T-helper 1 cell (primary cell): ENCODE results near the gene FCER1G.

Experiments
- DNase-seq, 5 donors: peaks; one replicate each; pipeline ENCODE4 v3.0.0-alpha.2; 2012 to 2020
- total RNA-seq, 4 donors: gene quantifications; one replicate each; lab custom pipeline; 2026; lab: John Stamatoyannopoulos, UW

The FCER1G gene
- total RNA-seq, result 0 to 0.69 (median 0.57) reads per million in 4 donors

DNA sequence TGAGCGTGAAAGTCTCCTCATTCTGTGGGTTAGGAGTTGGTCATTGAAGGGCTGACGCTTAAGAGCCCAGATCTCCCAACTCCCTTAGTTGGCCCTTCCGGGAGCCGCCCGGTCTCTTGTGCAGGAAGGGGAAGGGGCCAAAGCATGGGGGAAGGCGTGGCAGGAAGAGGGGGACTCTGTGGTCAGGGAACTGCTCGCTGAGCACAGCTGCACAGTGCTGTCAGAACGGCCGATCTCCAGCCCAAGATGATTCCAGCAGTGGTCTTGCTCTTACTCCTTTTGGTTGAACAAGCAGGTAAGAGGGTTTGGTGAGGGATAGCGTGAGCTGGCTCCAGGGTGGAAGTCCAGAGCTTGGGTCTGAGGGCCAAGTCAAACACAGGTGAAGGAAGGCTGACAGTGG, at the start of gene FCER1G:
Gene FCER1G, plus strand, starts transcription at position 220 of the 400 bp plus-strand sequence. Its CDS starts 27 bp downstream, at position 247.
- no peak for DNase-seq

DNA sequence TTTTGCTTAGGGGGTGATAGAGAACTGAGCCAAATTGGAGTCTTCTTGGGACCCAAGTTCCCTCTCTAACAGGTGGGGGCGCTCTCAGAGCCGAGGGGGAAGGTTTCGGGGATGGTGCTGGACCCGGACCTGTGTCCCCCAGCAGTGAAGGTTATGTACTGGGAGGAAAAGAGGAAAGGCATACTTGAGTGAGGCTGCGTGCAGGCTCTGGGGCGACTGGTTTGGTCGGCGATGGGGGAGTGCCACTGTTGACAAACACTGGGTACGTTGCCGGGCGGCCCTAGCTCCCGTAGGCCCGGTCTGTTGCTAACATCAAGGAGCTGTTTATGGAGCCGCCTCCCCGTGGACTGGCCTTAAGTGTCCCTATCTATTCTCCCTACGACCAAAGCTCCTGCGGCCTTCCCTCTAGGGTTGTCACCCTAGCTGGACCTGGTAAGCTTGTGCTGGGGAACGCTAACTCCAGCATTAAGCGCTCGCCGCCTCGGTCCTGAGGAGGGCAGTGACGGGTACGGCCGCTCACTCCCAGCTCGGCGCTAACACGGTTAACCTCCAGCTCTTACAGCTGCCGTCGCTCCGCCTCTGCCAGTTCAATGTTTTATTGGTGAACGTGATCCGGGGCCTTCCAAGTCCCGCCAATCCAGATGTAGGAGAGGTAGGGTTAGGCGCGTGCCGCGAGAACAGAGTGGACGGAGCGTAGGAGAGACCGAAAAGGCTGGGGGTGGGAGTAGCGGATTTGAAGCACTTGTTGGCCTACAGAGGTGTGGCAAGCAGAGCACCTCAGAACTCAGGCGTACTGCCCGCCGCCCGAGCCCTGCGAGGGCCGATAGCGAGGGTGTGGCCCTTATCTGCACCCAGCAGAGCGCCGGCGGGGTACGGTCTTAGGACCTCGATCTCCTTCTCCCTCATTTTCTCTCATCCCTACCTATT, 49.1 kb upstream of the FCER1G start, which contains the start of gene PPOX:
Gene PPOX, plus strand, starts transcription at position 685 of the 927 bp plus-strand sequence. CDS start 422 bp downstream, outside the sequence.
- peak; percentile 84 to 97 (median 90) for DNase-seq

DNA sequence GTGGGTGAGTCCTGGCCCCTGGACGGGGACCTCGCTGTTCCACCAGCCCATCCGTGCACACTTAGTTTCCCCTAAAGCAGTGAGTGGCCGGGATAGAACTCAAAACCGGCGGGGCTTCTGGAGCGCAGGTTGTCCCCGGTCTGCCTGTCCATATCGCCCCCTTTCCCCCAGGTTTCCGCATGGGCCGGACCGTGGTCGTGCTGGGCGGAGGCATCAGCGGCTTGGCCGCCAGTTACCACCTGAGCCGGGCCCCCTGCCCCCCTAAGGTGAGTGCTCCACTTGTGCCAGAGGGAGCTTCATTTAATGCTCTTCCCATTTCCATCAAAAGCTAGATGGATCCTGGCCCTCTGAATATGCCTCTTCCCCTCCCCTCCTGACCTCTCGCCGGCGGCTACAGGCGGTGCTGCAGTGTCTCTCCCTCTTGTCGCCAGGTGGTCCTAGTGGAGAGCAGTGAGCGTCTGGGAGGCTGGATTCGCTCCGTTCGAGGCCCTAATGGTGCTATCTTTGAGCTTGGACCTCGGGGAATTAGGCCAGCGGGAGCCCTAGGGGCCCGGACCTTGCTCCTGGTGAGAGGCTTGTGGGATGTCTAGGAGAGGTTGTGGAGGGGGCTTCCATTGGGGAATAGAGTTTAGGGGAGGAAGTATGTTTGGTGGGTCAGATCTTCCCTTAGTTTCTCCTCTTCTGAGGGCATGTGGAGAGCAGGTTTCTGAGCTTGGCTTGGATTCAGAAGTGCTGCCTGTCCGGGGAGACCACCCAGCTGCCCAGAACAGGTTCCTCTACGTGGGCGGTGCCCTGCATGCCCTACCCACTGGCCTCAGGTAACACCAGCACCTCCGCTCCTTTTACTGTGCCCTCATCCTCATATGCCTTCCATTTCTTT, 48.2 kb upstream of the FCER1G start:
- no peak for DNase-seq

DNA sequence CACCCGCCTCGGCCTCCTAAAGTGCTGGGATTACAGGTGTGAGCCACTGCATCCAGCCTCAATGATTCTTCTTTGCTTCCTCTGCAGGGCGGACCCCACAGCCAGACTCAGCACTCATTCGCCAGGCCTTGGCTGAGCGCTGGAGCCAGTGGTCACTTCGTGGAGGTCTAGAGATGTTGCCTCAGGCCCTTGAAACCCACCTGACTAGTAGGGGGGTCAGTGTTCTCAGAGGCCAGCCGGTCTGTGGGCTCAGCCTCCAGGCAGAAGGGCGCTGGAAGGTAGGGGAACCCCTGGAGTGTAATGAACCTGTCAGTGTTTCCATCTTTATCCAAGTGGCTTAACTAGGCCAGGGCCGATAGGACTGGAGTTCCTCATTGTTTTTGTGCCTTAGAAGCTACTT, 46.2 kb upstream of the FCER1G start:
- DNase-seq, result no peak

DNA sequence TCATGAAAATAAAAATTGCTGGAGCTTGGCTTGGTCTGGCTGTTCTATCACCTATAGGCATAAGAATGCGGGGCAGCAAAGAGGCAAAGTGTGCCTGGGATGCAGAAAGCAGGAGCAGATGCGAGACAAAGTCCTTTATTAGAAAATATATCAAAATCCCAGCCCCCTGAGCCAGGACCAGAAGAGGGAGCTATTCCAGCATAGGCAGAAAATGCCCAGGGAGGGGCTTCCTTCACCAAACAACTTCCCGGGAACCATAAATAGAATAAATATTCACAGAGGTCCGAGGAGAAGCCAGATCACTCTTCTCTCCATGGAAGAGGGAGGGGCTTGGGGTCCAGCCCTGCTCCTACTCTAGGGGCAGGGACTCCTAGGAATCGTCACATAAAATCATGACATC, 43.9 kb upstream of the FCER1G start:
- no peak for DNase-seq

DNA sequence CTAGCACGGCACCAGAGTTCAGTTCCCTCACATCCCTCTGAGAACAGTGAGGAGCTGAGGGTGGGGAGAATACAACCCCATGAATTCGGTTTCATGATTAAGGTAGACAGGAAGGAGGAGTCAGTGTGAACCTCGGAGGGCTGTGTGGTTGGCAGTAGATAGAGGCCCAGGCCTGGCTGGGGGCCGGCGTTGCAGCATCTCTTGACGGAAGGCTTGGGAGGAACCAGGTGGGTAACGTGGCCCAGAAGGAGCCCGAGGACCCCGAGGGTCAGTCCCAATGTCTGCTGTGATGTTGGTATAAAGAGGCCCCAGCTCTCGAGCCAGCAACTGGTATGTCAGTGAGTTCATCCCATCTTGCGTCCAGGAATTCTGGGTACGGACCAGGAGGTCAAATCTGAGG, 43.4 kb upstream of the FCER1G start:
- no peak for DNase-seq

DNA sequence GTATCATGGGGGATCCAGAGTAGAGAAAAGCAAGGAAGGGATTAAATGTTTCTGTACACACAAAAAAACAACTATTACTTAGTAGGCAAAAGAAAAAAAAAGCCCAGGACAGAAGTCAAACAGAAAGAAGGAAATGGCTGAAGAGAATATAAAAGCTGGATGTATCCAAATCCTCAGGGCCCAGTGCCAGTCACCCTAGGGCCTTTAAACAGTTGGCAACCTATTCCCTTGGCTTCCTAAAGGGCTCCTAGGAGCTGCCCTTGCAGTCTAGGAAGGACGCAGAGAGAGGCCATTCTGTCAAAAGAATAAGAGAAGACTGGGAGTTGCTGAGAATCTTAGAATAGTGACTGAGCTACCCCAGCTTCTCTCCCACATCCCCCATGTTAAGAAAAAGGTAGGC, 42.7 kb upstream of the FCER1G start:
- no peak for DNase-seq

DNA sequence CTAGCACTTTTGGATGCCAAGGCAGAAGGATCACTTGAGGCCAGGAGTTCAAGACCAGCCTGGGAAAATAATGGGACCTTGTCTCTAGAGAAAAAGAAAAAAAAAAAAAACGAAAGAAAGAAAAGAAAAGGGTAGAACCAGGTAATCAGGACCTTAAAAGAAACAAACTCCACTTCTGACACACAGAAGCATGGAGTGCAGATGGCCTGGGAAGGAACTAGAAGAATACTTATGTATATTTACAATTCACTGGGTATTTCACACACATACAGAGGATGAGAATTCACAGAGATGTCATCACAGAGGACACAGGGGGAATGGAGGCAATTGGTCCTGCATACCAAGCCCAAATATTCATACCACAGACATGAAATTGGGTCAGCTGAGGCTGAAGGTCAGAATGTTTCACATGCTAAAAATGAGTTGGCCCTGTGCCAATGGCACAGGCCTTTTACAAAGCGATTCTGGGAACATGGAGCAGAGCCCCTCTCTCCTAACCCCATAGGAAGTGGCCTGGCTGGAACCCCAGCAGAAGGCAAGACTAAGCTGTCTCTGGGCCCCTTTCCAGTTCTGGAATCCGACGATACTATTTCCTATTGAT, 42.2 kb upstream of the FCER1G start:
- DNase-seq, result no peak

DNA sequence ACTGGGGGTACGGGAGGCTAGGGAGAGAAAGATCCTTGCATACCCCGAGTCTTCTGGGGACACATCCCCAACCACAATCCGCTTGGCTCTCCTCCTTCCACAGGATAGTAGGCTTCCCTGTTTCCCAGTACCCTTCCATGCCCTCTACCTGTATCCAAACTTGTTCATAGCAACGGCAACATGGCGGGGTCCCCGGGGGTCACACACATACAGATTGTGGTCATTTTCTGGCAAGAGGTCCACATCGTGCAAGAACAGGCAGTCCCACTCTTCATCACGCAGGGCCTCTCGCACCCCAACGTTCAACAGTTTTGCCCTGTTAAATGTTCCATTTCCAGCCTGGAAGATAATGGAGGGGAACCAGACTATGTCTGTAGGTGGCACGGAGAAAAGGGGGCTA, 41.4 kb upstream of the FCER1G start:
- DNase-seq, result no peak

DNA sequence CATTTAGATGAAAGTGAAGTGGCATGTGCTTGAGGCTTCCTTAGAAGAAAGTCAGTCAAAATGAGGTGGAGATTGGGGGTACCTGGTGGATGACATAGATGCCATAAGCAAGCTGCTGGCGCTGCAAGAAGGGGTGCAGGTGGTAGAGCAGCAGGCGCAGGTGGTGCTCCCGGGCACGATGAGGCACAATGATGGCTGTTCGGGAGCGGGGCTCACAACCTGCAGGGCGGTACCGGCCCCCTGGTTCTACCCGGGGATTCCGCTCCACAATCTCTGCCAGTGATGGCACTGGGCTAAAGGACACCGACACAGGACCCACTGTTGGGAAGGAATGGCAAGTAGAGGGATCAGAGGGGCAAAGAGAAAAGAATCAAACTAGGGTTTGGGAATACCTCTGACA, 40.2 kb upstream of the FCER1G start:
- no peak for DNase-seq

DNA sequence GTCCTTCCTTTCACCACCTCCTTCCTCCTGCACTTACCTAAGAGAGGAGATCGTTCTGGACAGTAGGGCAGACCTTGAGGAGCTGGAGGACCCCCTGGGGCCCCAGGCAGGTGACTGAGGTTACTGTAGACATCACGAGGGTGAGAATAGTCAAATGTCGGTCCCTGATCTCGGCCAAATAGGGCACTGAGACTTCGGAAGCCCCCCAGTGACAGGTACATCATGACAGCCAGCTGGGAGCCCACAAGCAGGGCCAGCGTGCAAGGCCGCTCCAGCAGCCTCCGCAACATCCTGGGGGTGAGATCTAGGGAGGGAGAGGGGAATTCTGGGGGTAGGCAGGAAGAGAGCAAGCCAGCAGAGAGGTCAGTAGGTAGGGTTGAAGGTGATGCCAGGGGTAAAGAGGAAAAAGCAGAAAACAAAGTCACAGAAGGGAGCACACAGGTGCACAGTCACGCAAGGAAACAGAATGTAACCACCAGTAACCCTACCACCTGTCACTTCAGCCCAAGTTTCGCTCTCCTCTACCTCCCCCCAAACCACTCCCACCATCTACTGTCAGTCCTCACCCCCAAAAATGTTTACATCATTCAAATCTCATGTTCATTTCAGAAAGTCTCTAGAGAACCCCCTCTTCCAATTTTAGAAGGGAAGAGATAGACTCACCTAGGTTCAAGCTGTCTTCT, 39.2 kb upstream of the FCER1G start:
- DNase-seq, result no peak

DNA sequence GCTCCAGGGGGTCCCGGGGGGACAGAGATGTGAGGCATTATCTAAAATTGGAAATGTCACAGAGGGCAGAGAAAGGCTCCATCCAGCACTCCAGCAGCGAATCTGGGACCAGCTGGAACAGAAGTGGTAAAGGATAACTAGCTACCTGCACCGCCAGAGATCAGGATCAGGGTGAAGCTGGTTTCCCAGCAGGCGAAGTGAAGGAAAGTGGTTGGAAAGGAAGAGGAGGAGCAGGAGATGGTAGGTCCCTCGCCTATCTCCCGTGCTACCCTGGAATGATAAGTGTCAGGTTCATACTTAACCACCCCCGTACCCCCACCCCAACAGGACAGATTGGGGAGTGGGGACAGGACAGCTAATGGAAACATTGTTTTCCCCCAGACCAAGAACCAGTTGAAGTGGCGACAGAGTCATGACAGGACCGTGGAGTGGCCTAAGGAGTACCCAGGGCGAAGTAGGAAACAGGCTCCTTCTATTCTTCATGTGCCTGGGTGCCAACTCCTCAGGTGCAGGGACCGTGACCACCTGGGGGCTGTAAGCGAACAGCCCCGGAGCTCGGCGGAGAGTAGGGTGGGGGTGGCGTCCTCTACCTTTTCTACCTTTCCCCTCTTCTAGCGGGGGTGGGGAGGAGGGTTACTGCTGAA, 38.5 kb upstream of the FCER1G start:
- no peak for DNase-seq

DNA sequence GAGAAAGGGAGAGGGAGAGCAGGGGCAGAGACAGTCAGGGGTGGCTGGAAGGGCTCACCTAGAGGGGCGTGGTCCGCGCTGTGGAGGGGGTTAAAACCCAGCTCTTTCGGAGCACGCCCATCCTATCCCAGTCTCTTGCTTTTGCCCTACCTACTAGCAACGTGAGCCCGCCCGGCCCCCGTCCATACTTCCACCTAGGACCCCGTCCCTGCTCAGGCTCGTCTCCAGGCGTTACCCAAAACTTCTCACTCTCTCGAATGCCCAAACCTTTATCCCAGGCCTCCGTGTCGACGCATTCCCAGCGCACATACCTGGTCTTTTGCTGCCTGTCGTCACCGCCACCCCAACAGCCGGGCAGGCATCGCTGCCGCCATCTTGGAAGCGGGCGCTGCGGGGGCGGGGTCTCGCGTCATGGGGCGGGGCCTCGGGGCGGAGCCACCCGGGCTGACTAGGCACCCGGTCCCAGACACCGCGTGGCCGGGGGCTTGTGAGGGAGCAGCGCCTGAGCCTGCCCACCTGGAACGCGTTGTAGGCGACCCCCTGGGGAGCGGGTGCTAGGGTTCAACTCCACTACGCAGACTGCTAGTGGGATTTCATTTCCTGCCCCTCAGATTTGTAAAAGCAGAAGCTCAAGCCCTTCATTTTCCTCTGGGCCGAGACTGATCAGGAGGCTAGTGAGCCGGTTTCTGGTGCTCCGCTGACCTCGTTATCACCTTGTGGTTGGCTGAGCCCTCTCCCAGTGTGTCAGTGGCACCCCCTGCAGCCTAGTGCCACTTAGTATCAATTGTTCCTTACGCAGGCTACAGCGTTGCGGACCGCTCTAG, 37.8 kb upstream of the FCER1G start, which contains the start of gene B4GALT3:
Gene B4GALT3, minus strand, starts transcription at position 396 of the 824 bp plus-strand sequence. CDS start 1,447 bp downstream, outside the sequence.
- peak; percentile 80 to 90 (median 87) for DNase-seq

DNA sequence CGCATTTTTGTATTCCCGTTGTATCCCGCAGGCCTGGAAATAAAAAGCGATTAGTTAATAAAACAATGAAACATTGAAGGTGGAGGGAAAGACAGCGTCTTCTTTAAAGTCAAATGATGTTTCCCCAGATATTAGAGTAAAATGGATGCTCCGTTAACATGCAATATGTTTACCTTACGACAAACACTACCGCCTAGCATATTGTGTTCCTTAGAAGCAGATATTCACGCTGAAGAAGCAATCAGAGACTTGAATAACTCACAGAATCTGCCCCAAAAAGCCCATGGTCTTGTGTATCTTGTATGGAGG, 37.2 kb upstream of the FCER1G start:
- DNase-seq, result no peak

DNA sequence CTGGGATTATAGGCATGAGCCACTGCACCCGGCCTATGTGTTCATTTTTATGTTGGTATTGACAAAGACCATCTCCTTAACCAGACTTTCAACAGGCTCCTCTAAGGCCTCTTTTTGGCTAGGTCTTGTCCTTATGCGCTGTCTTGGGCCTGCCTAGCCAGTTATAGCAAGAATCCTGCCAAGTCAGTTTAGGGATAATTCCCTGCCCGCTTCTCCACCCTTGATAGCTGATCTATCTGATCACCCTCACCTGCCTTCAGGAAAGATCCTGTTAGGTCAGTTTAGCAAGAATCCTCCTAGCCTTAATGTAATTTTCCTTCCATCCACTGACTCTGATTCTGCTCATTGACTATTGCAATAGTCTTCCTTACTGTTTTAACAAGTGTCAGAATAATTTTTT, 35.4 kb upstream of the FCER1G start:
- DNase-seq, result no peak

DNA sequence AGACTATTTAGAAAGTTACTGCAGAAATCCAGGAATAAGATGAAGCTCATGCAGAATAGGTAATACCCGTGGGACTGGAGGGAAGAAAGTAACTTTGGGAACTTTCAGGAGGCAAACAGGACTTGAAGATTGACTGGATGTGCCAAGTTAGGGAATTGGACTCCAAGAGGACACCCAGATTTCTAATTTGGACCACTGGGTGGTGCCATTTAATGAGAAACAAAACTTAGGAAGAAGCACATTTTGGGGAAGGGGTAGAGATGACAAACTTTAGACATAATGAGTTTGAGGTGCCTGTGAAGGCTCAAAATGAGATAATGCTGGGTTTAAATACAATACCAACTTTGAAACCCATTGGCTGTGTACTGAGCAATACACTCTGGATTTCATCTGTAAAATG, 34.5 kb upstream of the FCER1G start:
- DNase-seq, result peak in 1 of 5 donors; percentile 41

DNA sequence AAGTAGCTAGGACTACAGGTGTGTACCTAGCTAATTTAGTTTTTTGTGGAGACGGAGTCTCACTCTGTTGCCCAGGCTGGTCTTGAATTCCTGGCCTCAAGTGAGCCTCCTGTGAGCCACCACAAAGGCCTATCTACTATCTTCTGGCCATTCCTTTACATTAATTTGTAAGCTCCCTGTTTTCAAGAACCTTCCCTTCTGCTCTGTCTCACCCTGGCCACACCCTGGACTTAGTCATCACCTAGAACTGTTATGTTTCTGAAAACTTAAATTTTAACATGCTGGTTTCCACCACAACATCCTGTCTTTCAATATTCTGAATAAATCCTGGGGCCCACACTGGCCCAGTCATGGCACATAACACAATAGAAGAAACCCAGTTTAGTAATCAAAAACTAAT, 32.9 kb upstream of the FCER1G start:
- peak in 2 of 5 donors; percentile 19 to 91 for DNase-seq

DNA sequence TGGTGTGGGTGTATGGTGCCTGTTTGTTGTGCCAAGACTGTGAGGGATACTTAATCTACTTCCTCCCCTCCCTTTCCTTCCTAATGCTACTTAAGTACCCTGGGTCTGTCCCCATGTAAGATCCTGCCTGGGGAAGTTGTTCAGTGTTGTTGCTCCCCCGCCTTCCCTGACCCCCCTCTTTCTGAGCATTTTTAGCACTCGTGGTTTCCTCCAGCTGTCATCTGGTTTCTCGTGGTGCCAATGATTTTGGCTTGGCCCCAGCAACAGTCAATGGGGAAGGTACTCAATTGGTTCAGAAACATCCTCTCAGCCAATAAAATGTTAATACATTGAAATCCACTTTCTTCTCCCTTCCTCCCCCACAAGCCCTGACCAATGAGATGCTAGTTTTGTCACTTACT, 29.8 kb upstream of the FCER1G start:
- peak; percentile 50 to 94 (median 69) for DNase-seq

DNA sequence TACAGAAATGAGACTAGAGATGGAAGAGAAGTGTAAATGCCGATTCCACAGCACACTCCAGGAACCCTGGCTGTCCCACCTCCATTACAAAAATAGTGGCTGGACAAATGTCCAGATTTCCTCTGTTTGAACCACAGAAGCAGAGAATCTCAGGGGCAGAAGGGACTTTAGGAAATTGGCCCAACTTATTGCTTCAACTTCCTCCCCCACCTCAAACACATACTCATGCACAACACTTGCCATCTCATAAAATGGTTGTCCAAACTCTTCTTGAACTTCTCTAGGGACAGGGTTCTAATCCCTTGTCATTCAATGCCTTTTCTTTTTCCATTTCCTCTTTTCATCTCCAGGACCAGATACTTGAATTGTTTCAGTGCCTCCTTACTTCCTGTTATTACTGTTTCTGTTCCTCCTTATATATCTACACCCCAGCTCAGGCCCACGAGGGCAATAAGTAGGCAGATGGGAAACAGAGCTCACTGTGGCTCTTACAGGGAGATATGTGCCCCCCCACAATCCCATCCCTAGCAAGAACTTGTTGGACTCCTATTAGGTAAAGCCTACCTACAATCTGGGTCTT, 29.3 kb upstream of the FCER1G start:
- DNase-seq, result no peak

DNA sequence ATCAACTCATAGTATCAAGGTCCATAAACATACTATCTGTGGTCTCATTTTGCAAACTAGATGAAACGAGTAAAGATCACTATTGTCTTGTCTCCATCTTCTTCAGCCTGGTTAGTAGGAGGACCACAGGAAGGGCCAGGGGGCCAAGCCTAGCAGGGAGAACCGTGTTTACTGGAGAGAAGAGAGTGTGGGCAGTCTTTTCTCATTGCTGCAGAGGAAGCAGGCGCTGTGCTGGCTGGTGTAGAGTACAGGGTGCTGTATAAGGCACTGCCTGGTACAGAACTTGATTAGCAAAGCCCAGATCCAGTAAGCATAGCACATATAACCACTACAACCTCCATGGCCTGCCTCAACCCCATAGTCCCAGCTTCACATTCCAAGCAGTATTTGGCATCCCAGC, 27.8 kb upstream of the FCER1G start:
- no peak for DNase-seq

DNA sequence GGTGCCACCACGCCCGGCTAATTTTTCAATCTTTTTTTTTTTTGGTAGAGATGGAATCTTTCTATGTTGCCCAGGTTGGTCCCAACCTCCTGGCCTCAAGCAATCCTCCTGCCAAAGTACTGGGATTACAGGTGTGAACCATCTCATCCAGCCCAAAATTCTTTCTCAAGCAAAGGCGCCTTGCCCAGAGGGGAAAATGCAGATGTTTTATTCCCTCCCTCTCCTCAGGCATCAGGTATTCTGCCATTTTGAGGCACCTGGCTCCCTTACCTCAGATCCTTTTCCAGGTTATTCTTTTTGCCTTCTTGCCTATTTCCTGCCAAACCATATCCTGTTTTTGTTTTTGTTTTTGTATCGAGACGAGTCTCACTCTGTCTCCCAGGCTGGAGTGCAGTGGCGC, 26.7 kb upstream of the FCER1G start:
- DNase-seq, result no peak
